Left lung (tissue), 10 donors: ENCODE measurements around the gene ALDH2. TPM values are rescaled to one million over a fixed set of nuclear protein-coding genes. Genes with fewer than 3 reads are reported as not detected.
A peak's percentile ranks its signal among the peaks of the same experiment; 100 is the strongest.

Experiments
- ATAC-seq: fragments of 200-7000 bp; cut with Tn5 transposase; one replicate; pipeline ENCODE4 v1.9.1; 2020; ENCODE audit warnings: moderate library complexity
- DNase-seq, 4 donors: peaks; one replicate each; pipeline ENCODE4 v3.0.0-alpha.2; 2013 to 2020
- H3K27ac ChIP-seq, 2 donors: fragments of 200-600 bp; sonication (generic) in 1 of 2; one replicate each; pipeline versions ENCODE4 v1.5.0 to v1.8.0; 2020 to 2021
- H3K27me3 ChIP-seq, 2 donors: fragments of 200-600 bp; sonication (generic) in 1 of 2; one replicate each; pipeline versions ENCODE4 v1.5.0 to v1.8.0; 2020 to 2021
- H3K36me3 ChIP-seq, 2 donors: fragments of 200-600 bp; sonication (generic) in 1 of 2; one replicate each; pipeline versions ENCODE4 v1.5.0 to v1.8.0; 2020 to 2021
- H3K4me1 ChIP-seq, 2 donors: fragments of 200-600 bp; one replicate each; pipeline ENCODE4 v1.8.0; 2021
- H3K4me3 ChIP-seq, 2 donors: fragments of 200-600 bp; sonication (generic) in 1 of 2; one replicate each; pipeline versions ENCODE4 v1.5.0 to v1.8.0; 2020 to 2021; ENCODE audit warnings: mild to moderate bottlenecking in 1 of 2
- H3K9me3 ChIP-seq, 2 donors: fragments of 200-600 bp; sonication (generic) in 1 of 2; one replicate each; pipeline versions ENCODE4 v1.5.0 to v1.8.0; 2020 to 2021
- intact Hi-C, 2 donors: fragments of 100-400 bp; cut with DNase I; formaldehyde crosslinking; loops; one replicate each; pipeline versions ENCODE4 v1.11.2 to v1.14.2; 2022
- polyA plus RNA-seq, 6 donors: library from polyadenylated mRNA; unstranded; fragments of 120-200 nt; gene quantifications; one replicate each; pipeline ENCODE4 v1.2.1, GENCODE V29; 2013; ENCODE audit not compliant: insufficient read length in 6 of 6
- total RNA-seq, 2 donors: library from RNA; stranded (reverse); fragmentation: NEBNext Ultra II Directional; extraction: Animal tissue kit (Norgen Biotek cat#: 25700); gene quantifications; one replicate each; pipeline ENCODE4 v1.2.1, GENCODE V29; 2021
- TF ChIP-seq, protein P1 (sequence below), 2 donors: fragments of 200-600 bp; sonication (generic) in 1 of 2; IDR thresholded peaks; one replicate each; pipeline versions ENCODE4 v1.5.0 to v1.8.0; 2021; ENCODE audit warnings: antibody characterized with exemption in 2 of 2
- donor health status: DM: no; HTN: yes; CAD: no.
- donor health status: DM: no; HTN: no; CAD: no.

ALDH2 gene
- total and polyA plus RNA-seq, 8 donors = 91.6 to 289 (median 104) TPM

DNA sequence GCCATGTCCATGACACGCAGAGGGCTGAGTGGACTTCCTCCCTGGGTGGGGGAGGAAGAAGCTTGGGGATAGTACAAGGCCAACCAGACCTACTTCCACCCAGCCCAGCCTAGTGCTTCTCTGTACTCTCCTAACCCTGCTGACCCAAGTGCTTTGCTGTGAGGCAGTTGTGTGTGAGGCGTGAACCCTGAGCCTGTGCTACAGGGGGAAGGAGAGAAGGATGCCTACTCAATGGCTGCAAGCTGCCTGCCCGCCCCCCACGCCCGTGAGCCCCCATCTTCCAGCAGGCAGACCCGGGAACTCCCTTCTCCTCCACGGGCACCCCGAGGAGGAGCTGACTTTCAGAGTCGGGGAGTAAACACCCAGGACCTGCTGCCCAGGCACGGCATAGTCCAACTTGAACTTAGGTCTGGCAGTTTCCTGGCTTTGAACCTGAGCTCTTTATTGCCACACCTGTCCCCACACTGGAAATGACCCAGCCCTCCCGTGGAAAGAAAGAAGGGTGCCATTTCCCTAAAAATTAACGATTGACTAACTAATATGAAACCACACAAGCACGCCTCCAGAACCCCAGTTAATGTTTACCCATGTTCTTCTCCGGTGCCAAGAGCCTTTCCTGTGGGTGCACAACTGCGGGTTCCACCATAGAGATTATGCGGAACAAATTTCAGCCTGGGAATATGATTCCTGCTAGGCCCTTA, 10.8 kb downstream of the ALDH2 start:
- H3K4me1 ChIP-seq = peaks cover 64 to 86% of the 10 kb centered on the region in 2 donors
- intact Hi-C loops = no loop called here
- ATAC-seq = peak; percentile 27

DNA sequence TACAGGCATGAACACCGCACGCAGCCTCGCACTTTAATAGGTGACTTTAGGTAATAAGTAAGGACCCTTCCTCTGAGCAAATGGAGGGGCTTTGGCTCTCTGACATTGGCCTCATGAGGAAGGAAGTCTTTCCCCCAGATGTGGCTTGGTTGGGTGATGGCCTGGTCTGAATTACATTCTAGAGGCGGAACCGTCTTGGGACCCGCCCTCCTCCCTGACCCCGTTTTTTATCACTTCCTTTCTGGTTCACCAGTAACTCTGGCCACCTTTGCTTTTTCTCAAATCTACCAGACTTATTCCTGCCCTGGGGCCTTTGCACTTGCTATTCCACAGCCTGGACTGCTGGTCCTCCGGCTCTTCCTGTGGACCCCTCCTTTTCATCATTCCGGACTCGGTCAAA, 13.4 kb downstream of the ALDH2 start:
- Histone ChIP-seq H3K9me3 (peaks cover 0 to 3% of the 10 kb centered on the region in 2 donors), H3K27ac (peak overlapping the region; percentile 40 to 95), H3K4me3 (no peak overlapping the region), H3K36me3 (peaks cover 0 to 54% of the 10 kb centered on the region in 2 donors), H3K4me1 (peaks cover 38 to 59% of the 10 kb centered on the region in 2 donors), H3K27me3 (no peaks in the 10 kb centered on the region)
- ATAC-seq (no peak), DNase-seq (peak in 1 of 4 donors; percentile 55)
- intact Hi-C loops = no loop called here
- TF ChIP-seq, protein P1, sequence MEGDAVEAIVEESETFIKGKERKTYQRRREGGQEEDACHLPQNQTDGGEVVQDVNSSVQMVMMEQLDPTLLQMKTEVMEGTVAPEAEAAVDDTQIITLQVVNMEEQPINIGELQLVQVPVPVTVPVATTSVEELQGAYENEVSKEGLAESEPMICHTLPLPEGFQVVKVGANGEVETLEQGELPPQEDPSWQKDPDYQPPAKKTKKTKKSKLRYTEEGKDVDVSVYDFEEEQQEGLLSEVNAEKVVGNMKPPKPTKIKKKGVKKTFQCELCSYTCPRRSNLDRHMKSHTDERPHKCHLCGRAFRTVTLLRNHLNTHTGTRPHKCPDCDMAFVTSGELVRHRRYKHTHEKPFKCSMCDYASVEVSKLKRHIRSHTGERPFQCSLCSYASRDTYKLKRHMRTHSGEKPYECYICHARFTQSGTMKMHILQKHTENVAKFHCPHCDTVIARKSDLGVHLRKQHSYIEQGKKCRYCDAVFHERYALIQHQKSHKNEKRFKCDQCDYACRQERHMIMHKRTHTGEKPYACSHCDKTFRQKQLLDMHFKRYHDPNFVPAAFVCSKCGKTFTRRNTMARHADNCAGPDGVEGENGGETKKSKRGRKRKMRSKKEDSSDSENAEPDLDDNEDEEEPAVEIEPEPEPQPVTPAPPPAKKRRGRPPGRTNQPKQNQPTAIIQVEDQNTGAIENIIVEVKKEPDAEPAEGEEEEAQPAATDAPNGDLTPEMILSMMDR (IDR thresholded peaks at IDR 0.05) = no peak

More for the DNA sequence above, 10.8 kb downstream of the ALDH2 start:
- Histone ChIP-seq H3K27ac (peak overlapping the region; percentile 92 to 95), H3K36me3 (peaks cover 0 to 27% of the 10 kb centered on the region in 2 donors), H3K9me3 (peaks cover 0 to 3% of the 10 kb centered on the region in 2 donors), H3K27me3 (no peaks in the 10 kb centered on the region), H3K4me3 (no peak overlapping the region)
- peak in 2 of 4 donors; percentile 76 to 82 for DNase-seq
- TF ChIP-seq, protein P1 (IDR thresholded peaks at IDR 0.05) = no peak

DNA sequence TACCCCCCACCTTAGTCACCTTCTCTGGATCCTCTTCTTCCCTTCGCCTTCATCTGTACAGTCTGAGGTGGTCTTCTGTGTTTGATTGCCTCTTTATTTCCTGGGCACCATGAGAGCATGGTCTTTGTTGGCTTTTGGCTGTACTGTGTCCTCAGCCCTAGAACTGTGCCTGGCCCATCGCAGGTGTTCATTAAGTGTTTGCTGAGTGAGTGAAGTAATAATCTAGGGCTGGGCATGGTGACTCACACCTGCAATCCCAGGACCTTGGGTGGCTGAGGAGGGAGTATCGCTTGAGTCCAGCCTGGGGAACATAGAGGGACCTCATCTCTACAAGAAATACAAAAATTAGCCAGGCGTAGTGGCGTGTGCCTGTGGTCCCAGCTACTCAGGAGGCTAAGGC, 13.9 kb downstream of the ALDH2 start:
- H3K4me3 ChIP-seq = no peak overlapping the region
- H3K36me3 ChIP-seq = peaks cover 0 to 59% of the 10 kb centered on the region in 2 donors
- peak; percentile 67 for ATAC-seq
- H3K4me1 ChIP-seq = peaks cover 34 to 56% of the 10 kb centered on the region in 2 donors
- intact Hi-C loops = no loop called here
- H3K27me3 ChIP-seq = no peaks in the 10 kb centered on the region
- H3K27ac ChIP-seq = peak overlapping the region; percentile 40 to 95
- DNase-seq = peak in 1 of 4 donors; percentile 13
- H3K9me3 ChIP-seq = peaks cover 0 to 3% of the 10 kb centered on the region in 2 donors
- TF ChIP-seq, protein P1 (IDR thresholded peaks at IDR 0.05) = no peak

DNA sequence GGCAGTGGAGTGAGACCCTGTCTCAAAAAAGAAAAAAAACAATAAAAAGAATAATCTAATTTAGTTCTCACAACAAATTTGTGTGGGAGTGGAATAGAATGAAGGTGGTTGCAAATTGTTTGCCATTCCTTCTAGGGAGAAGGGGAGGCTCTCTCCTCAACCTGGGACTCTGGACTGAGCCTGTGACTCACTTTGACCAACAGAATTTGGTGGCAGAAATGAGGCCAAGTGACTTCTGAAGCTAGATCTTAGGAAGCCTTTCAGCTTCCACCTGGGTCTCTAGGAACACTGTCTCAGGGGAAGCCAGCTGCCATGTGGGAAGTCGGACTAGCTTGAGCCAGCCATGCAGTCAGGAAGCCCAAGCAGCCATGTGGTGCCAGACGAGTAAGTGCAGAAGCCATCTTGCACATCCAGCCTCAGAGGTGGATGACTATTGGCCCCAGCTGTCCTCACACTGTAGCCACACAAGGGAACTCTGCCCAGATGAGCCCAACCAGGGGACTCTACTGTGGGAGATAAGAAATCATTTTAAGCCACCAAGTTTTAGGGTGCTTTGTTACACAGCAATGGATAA, 14.4 kb downstream of the ALDH2 start:
- Histone ChIP-seq H3K9me3 (peaks cover 0 to 3% of the 10 kb centered on the region in 2 donors), H3K27me3 (no peaks in the 10 kb centered on the region), H3K4me1 (peaks cover 28 to 50% of the 10 kb centered on the region in 2 donors), H3K4me3 (no peak overlapping the region), H3K36me3 (peaks cover 0 to 63% of the 10 kb centered on the region in 2 donors), H3K27ac (peak overlapping the region; percentile 40 to 95)
- intact Hi-C loops = no loop called here
- no peak for ATAC-seq
- peak in 1 of 4 donors; percentile 34 for DNase-seq
- TF ChIP-seq, protein P1 (IDR thresholded peaks at IDR 0.05) = no peak

DNA sequence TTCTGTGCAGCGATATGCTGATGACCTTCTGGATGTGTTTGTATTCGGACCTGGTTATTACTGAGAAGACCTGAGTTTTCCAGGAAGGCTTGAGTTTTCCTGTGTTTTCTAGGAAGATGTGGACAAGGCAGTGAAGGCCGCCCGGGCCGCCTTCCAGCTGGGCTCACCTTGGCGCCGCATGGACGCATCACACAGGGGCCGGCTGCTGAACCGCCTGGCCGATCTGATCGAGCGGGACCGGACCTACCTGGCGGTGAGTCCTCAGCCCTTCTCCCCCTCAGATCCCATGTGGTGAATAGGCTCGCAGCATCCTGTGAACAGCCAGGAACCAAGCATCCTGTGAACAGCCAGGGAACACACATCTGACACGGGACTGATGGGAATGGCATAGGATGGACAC, 16.3 kb downstream of the ALDH2 start:
- ATAC-seq (no peak), DNase-seq (peak in 1 of 4 donors; percentile 58)
- Histone ChIP-seq H3K4me1 (peaks cover 11 to 34% of the 10 kb centered on the region in 2 donors), H3K4me3 (no peak overlapping the region), H3K27ac (no peak overlapping the region), H3K9me3 (peaks cover 0 to 3% of the 10 kb centered on the region in 2 donors), H3K36me3 (peaks cover 0 to 82% of the 10 kb centered on the region in 2 donors), H3K27me3 (no peaks in the 10 kb centered on the region)
- TF ChIP-seq, protein P1 (IDR thresholded peaks at IDR 0.05) = no peak
- intact Hi-C loops = no loop called here
